ENCODE measurements around the gene MLLT3.

The MLLT3 gene

GRCh38 chr9:20391208-20391607 is 231.1 kb downstream of the MLLT3 start:
- DNase-seq (ENCODE audit: low read depth) = no peak
- H3K4me3 ChIP-seq (ENCODE audit: control insufficient read depth, low read depth, low read length) = no peak overlapping the region
- TF ChIP-seq CTCF (IDR thresholded peaks at IDR 0.05; ENCODE audit: control insufficient read depth, insufficient read depth, low read depth, low read length, missing control alignments) = no peak

GRCh38 chr9:20390400-20390799 is 231.9 kb downstream of the MLLT3 start:
- no peak overlapping the region for H3K4me3 ChIP-seq (ENCODE audit: control insufficient read depth, low read depth, low read length)
- no peak for DNase-seq (ENCODE audit: low read depth)
- no peak for TF ChIP-seq CTCF (IDR thresholded peaks at IDR 0.05; ENCODE audit: control insufficient read depth, insufficient read depth, low read depth, low read length, missing control alignments)

- no peak for DNase-seq (ENCODE audit: low read depth)
- TF ChIP-seq CTCF (IDR thresholded peaks at IDR 0.05; ENCODE audit: control insufficient read depth, insufficient read depth, low read depth, low read length, missing control alignments) = no peak
- H3K4me3 ChIP-seq (ENCODE audit: control insufficient read depth, low read depth, low read length) = no peak overlapping the region
These were observed 235.2 kb downstream of the MLLT3 start for GRCh38 chr9:20387062-20387461.

- no peak for DNase-seq (ENCODE audit: low read depth)
- H3K4me3 ChIP-seq (ENCODE audit: control insufficient read depth, low read depth, low read length) = no peak overlapping the region
- no peak for TF ChIP-seq CTCF (IDR thresholded peaks at IDR 0.05; ENCODE audit: control insufficient read depth, insufficient read depth, low read depth, low read length, missing control alignments)
These were observed 237.7 kb downstream of the MLLT3 start for GRCh38 chr9:20384642-20385041.

- H3K4me3 ChIP-seq (ENCODE audit: control insufficient read depth, low read depth, low read length) = no peak overlapping the region
- TF ChIP-seq CTCF (IDR thresholded peaks at IDR 0.05; ENCODE audit: control insufficient read depth, insufficient read depth, low read depth, low read length, missing control alignments) = no peak
These were observed 239.7 kb downstream of the MLLT3 start for GRCh38 chr9:20382460-20383071.

GRCh38 chr9:20380546-20380945 is 241.8 kb downstream of the MLLT3 start:
- no peak overlapping the region for H3K4me3 ChIP-seq (ENCODE audit: control insufficient read depth, low read depth, low read length)
- no peak for TF ChIP-seq CTCF (IDR thresholded peaks at IDR 0.05; ENCODE audit: control insufficient read depth, insufficient read depth, low read depth, low read length, missing control alignments)
- DNase-seq (ENCODE audit: low read depth) = no peak

More at GRCh38 chr9:20382460-20383071, 239.7 kb downstream of the MLLT3 start:
- DNase-seq (ENCODE audit: low read depth) = peak; percentile 28
